HEK293 (cell line): ENCODE data around the gene TCEA3.

ENCODE experiments used
- CTCF ChIA-PET: fragments of 350-600 bp; formaldehyde crosslinking; extraction: SDS; loops from one replicate; lab custom pipeline; 2021; ENCODE audit warnings: antibody characterized with exemption; lab: Yijun Ruan, JAX
- POLR2A ChIA-PET: fragments of 300-600 bp; formaldehyde crosslinking; extraction: SDS; loops from one replicate; lab custom pipeline; 2020; ENCODE audit warnings: antibody characterized with exemption, inconsistent platforms; lab: Yijun Ruan, JAX
- H3K27ac ChIP-seq: fragments of 200-500 bp; sonication (Bioruptor generic); 2 replicates; pipeline ENCODE4 v1.5.1; 2014; ENCODE audit warnings: low read depth, low read length, control low read depth, inconsistent platforms; ENCODE audit errors: extremely low read depth
- H3K36me3 ChIP-seq, 2 experiments: fragments of 200-500 bp in 1 of 2; sonication (Bioruptor generic) in 1 of 2; 1 replicate in 1 of 2; 2 replicates in 1 of 2; pipeline ENCODE4 v1.5.1; 2014 to 2017; ENCODE audit warnings: inconsistent platforms in 2 of 2, low read length in 2 of 2; ENCODE audit not compliant: control insufficient read depth in 2 of 2, insufficient read depth in 1 of 2
- H3K4me1 ChIP-seq: fragments of 200-500 bp; sonication (Bioruptor generic); 2 replicates; pipeline ENCODE4 v1.5.1; 2014; ENCODE audit warnings: mild to moderate bottlenecking, low read length, inconsistent platforms; ENCODE audit not compliant: control insufficient read depth, insufficient read depth
- H3K4me3 ChIP-seq: 2 replicates; pipeline ENCODE4 v1.5.1; 2011; ENCODE audit warnings: low read depth, mild to moderate bottlenecking, control low read depth, low read length, moderate library complexity
- H3K9me3 ChIP-seq: fragments of 200-500 bp; sonication (Bioruptor generic); 2 replicates; pipeline ENCODE4 v1.5.1; 2014; ENCODE audit warnings: low read depth, low read length, inconsistent platforms; ENCODE audit not compliant: control insufficient read depth, insufficient read depth
- ATF2 ChIP-seq: fragments of 450-650 bp; formaldehyde crosslinking; IDR thresholded peaks from 2 replicates; pipeline ENCODE4 v1.5.1; 2016; ENCODE audit warnings: missing biosample characterization, missing genetic modification characterization, low read depth
- CTCF ChIP-seq: fragments of 450-650 bp; formaldehyde crosslinking; IDR thresholded peaks from 2 replicates; pipeline ENCODE4 v1.5.1; 2016; ENCODE audit warnings: missing biosample characterization, missing genetic modification characterization
- GFI1B ChIP-seq: fragments of 450-650 bp; formaldehyde crosslinking; IDR thresholded peaks from 2 replicates; pipeline ENCODE4 v1.5.1; 2016; ENCODE audit warnings: missing biosample characterization, missing genetic modification characterization
- HOXA7 ChIP-seq: sonication (generic); formaldehyde crosslinking; IDR thresholded peaks from 2 replicates; pipeline ENCODE4 v1.8.1; 2022; ENCODE audit warnings: missing genetic modification reagents, borderline replicate concordance
- SP2 ChIP-seq: fragments of 450-650 bp; formaldehyde crosslinking; IDR thresholded peaks from 2 replicates; pipeline ENCODE4 v1.5.1; 2016; ENCODE audit warnings: missing biosample characterization, missing genetic modification characterization
- ZBTB8A ChIP-seq: fragments of 450-650 bp; formaldehyde crosslinking; IDR thresholded peaks from 2 replicates; pipeline ENCODE4 v1.5.1; 2016; ENCODE audit warnings: missing biosample characterization, missing genetic modification characterization
- ZNF202 ChIP-seq: fragments of 450-650 bp; formaldehyde crosslinking; IDR thresholded peaks from 2 replicates; pipeline ENCODE4 v1.5.1; 2016; ENCODE audit warnings: missing biosample characterization, missing genetic modification characterization, borderline replicate concordance
- ZNF394 ChIP-seq: fragments of 450-650 bp; formaldehyde crosslinking; IDR thresholded peaks from 2 replicates; pipeline ENCODE4 v1.5.1; 2016; ENCODE audit warnings: missing biosample characterization, missing genetic modification characterization, mild to moderate bottlenecking, moderate library complexity, borderline replicate concordance
- ZNF398 ChIP-seq: fragments of 450-650 bp; formaldehyde crosslinking; IDR thresholded peaks from 2 replicates; pipeline ENCODE4 v1.5.1; 2017; ENCODE audit warnings: missing biosample characterization, missing genetic modification characterization
- ZNF664 ChIP-seq: fragments of 450-650 bp; formaldehyde crosslinking; IDR thresholded peaks from 2 replicates; pipeline ENCODE4 v1.5.1; 2016; ENCODE audit warnings: missing biosample characterization, missing genetic modification characterization
- ZNF776 ChIP-seq: fragments of 450-650 bp; formaldehyde crosslinking; IDR thresholded peaks from 2 replicates; pipeline ENCODE4 v1.5.0; 2017; ENCODE audit warnings: missing biosample characterization, missing genetic modification characterization, borderline replicate concordance
- TF ChIP-seq, protein P1 (sequence below): fragments of 450-650 bp; formaldehyde crosslinking; IDR thresholded peaks from 2 replicates; pipeline ENCODE4 v1.5.1; 2017; ENCODE audit warnings: missing biosample characterization, missing genetic modification characterization

Gene TCEA3

DNA sequence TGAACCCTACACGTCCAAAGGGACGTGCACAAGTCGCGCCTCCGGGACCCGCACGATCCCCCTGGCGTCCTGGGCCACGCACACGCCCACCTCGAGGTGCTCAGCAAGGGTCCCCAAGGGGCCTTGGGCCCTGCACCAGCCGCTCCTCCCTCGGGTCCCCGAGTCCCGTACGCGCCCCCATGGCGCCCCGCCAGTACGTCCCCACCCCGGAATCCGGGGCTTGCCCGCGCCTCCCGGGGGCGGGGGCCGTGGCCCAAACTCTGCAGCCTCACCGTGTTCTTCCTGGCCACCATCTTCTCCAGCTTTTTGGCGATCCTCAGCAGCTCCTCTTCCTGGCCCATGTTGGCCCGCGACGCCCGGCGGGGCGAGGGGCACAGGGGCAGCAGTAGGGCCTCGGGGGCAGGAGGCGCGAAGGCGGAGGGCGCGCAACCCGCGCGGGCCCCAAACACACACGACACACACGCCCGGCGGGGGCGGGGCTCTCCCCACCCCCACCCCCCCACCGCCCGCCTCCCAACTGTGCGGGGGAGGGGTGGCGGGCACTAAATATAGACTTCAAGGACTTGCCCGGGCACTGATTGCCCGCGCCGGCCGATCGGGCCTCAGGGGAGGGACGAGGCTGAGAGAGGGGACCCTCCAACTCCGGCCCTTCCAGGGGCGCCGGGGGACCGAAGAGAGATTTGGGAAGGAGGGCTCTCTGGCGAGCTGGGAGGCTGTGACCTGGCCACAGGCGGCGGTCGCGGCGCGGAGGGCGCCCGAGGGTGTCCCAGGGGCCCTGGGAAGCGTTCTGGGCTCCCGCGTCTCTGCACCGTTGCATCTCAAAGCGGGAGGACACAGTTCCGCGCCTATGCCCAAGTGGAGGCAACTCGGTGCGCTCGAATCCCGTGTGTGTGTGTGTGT, at the start of gene TCEA3:
Gene TCEA3 (minus strand): TSS at position 456 of the 900 bp plus-strand sequence. CDS start 115 bp downstream, at position 341.
- Histone ChIP-seq H3K9me3 (no peaks in the 10 kb centered on the region), H3K27ac (no peak within 1 kb of the TSS)
- CTCF ChIA-PET: interaction anchor here (0.5 to 0.8 kb wide), 5 partner anchors 21 to 1613 kb away, joined by 3 to 4 read pairs (median 3); no protein-coding TSS in a partner anchor
- TF ChIP-seq ZBTB8A (tag by site-specific recombination) (no peak), ATF2 (tag by site-specific recombination) (no peak), SP2 (tag by site-specific recombination) (no peak), ZNF394 (tag by site-specific recombination) (no peak), HOXA7 (no peak), ZNF398 (no peak), GFI1B (tag by site-specific recombination) (no peak), ZNF202 (tag by site-specific recombination) (no peak), ZNF776 (no peak), ZNF664 (tag by site-specific recombination) (no peak)
- TF ChIP-seq, all 188 proteins: peak for 0
- H3K36me3 ChIP-seq: peaks cover 0 to 22% of the 10 kb centered on the region in 2 experiments; a peak in 1 of 3 replicates
- no peaks in the 10 kb centered on the region for H3K4me1 ChIP-seq
- POLR2A ChIA-PET: interaction anchor here (0.8 kb wide), 1 partner anchor 21 kb away, joined by 5 read pairs; no protein-coding TSS in a partner anchor
- no peak within 1 kb of the TSS for H3K4me3 ChIP-seq

- no peaks in the 10 kb centered on the region for H3K36me3 ChIP-seq
- H3K4me1 ChIP-seq: no peaks in the 10 kb centered on the region
- H3K27ac ChIP-seq: no peak overlapping the region
- TF ChIP-seq CTCF (tag by site-specific recombination): no peak
- TF ChIP-seq, protein P1, sequence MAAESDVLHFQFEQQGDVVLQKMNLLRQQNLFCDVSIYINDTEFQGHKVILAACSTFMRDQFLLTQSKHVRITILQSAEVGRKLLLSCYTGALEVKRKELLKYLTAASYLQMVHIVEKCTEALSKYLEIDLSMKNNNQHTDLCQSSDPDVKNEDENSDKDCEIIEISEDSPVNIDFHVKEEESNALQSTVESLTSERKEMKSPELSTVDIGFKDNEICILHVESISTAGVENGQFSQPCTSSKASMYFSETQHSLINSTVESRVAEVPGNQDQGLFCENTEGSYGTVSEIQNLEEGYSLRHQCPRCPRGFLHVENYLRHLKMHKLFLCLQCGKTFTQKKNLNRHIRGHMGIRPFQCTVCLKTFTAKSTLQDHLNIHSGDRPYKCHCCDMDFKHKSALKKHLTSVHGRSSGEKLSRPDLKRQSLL (tag by site-specific recombination): no peak
- ChIA-PET CTCF (interaction anchor here (0.5 kb wide), 1 partner anchor 193 kb away, joined by 3 read pairs; no protein-coding TSS in a partner anchor), POLR2A (no interaction called here)
- no peaks in the 10 kb centered on the region for H3K9me3 ChIP-seq
- no peak overlapping the region for H3K4me3 ChIP-seq
Measured at GRCh38 chr1:23473037-23473800, 48.7 kb upstream of the TCEA3 start.
